ENCODE measurements around the gene RIN3.

GRCh38 chr14:92599811-92600210, 86.2 kb downstream of the RIN3 start:
- TF ChIP-seq CTCF (conservative IDR thresholded peaks at IDR 0.05; ENCODE audit: low read depth, low read length) (no peak), EZH2 (IDR thresholded peaks at IDR 0.05; ENCODE audit: borderline replicate concordance, low read depth, low read length, poor library complexity, severe bottlenecking) (no peak)
